Activated CD8-positive, alpha-beta T cell treated with anti-CD3 and anti-CD28 coated beads for 36 hours (primary cell): Measurements from ENCODE around the gene UBAC2. TPM values are rescaled to one million over a fixed set of nuclear protein-coding genes. Genes with fewer than 3 reads are reported as not detected.

Experiments
- ATAC-seq: fragments of 200-7000 bp; cut with Tn5 transposase; one replicate; pipeline ENCODE4 v1.10.0; 2021; ENCODE audit warnings: mild to moderate bottlenecking, moderate library complexity
- CTCF ChIA-PET: fragments of 350-600 bp; sonication (Branson Sonifier 250); formaldehyde crosslinking; loops from one replicate; lab custom pipeline; 2021; ENCODE audit warnings: antibody characterized with exemption; lab: Charles Lee
- POLR2A ChIA-PET: fragments of 350-600 bp; sonication (Branson Sonifier 250); formaldehyde crosslinking; loops from one replicate; lab custom pipeline; 2021; ENCODE audit warnings: antibody characterized with exemption; lab: Charles Lee
- DNase-seq: peaks from one replicate; pipeline ENCODE4 v3.0.0-alpha.2; 2020
- H3K27ac Mint-ChIP-seq: one replicate; pipeline ENCODE4 v1.8.0; 2021; ENCODE audit warnings: mild to moderate bottlenecking, mixed read lengths
- H3K27me3 Mint-ChIP-seq: one replicate; pipeline ENCODE4 v1.8.0; 2021; ENCODE audit warnings: mixed read lengths
- H3K36me3 Mint-ChIP-seq: one replicate; pipeline ENCODE4 v1.8.0; 2021; ENCODE audit warnings: low read depth, mixed read lengths
- H3K4me1 Mint-ChIP-seq: one replicate; pipeline ENCODE4 v1.8.0; 2021; ENCODE audit warnings: low read depth, mixed read lengths
- H3K4me3 Mint-ChIP-seq: one replicate; pipeline ENCODE4 v1.8.0; 2021; ENCODE audit warnings: mild to moderate bottlenecking, moderate library complexity, mixed read lengths
- H3K9me3 Mint-ChIP-seq: one replicate; pipeline ENCODE4 v1.8.0; 2021; ENCODE audit warnings: mixed read lengths
- CTCF ChIP-seq: fragments of 200-600 bp; IDR thresholded peaks from one replicate; pipeline ENCODE4 v1.8.0; 2022; ENCODE audit warnings: antibody characterized with exemption, mild to moderate bottlenecking
- intact Hi-C: fragments of 100-400 bp; cut with micrococcal nuclease; formaldehyde crosslinking; loops from one replicate; pipeline ENCODE4 v1.10.0; 2022
- total RNA-seq, 2 experiments: library from RNA; stranded (reverse); gene quantifications; one replicate each; pipeline ENCODE4 v1.2.3, GENCODE V29; 2021

The UBAC2 gene
- total RNA-seq, 2 experiments from 2014 or later: 63.7 to 68.4 TPM

DNA sequence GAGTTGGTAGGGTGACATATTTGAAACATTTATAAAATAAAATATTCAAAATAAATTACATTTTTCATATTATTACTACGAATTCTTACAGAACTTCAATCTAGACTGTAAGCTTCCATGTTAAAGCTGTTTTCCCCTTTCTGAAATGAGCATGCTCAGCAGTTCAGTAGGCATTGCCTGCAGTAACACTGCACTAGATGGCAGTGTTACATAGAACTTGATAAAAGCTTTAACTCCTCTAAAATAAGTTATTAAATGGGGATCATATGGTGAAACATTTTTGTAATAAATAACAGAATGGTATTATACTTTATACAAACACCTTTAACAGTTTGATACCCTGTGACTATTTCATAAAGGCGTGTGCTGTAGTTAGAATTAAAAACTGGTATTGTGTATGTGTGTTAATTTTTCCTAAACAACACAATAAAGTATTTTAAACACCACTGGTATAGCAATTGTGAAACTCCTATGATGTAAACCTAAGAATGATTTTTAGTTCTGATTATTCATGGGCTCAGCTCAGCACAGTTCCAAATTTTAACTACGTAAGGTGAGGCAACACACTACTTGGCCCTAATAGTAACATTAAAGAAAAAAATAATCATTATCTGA is 69.1 kb downstream of the UBAC2 start:
- Mint-ChIP-seq H3K27ac (peak overlapping the region; percentile 69), H3K27me3 (no peaks in the 10 kb centered on the region), H3K9me3 (peaks cover 6% of the 10 kb centered on the region), H3K4me3 (no peak overlapping the region), H3K36me3 (peaks cover 40% of the 10 kb centered on the region), H3K4me1 (peaks cover 65% of the 10 kb centered on the region)
- CTCF ChIA-PET: interaction anchor here (0.6 to 13.4 kb wide), 61 partner anchors 9 to 231 kb away, joined by 3 to 280 read pairs (median 7); partner anchors contain the start of genes GPR18, GPR183 and UBAC2
- peak; percentile 38 for DNase-seq
- POLR2A ChIA-PET: interaction anchor here (0.6 to 3.0 kb wide), 12 partner anchors 9 to 184 kb away, joined by 3 to 13 read pairs (median 4); no protein-coding TSS in a partner anchor
- peak; percentile 60 for ATAC-seq
- intact Hi-C loops: loop anchor here (1.0 to 5.0 kb wide), 5 partner anchors 27 to 182 kb away; no protein-coding TSS in a partner anchor
- TF ChIP-seq CTCF: peak; percentile 85

GRCh38 chr13:99270518-99270917 is 69.9 kb downstream of the UBAC2 start:
- peak overlapping the region; percentile 69 for H3K27ac Mint-ChIP-seq

GRCh38 chr13:99271249-99271648 is 70.6 kb downstream of the UBAC2 start:
- intact Hi-C loops: loop anchor here (5.0 kb wide), 1 partner anchor 81 kb away; no protein-coding TSS in a partner anchor
- Mint-ChIP-seq H3K36me3 (peaks cover 41% of the 10 kb centered on the region), H3K27me3 (no peaks in the 10 kb centered on the region), H3K4me3 (no peak overlapping the region), H3K9me3 (peaks cover 6% of the 10 kb centered on the region), H3K4me1 (peaks cover 70% of the 10 kb centered on the region), H3K27ac (peak overlapping the region; percentile 56)
- TF ChIP-seq CTCF: no peak
- DNase-seq (no peak), ATAC-seq (no peak)
- POLR2A ChIA-PET: interaction anchor here (0.9 to 3.0 kb wide), 6 partner anchors 11 to 164 kb away, joined by 3 to 13 read pairs (median 4); no protein-coding TSS in a partner anchor
- CTCF ChIA-PET: interaction anchor here (0.7 to 13.4 kb wide), 15 partner anchors 13 to 171 kb away, joined by 3 to 280 read pairs (median 16); partner anchors contain the start of genes GPR183 and UBAC2

More at GRCh38 chr13:99270518-99270917, 69.9 kb downstream of the UBAC2 start:
- H3K36me3 Mint-ChIP-seq: peaks cover 43% of the 10 kb centered on the region
- H3K4me1 Mint-ChIP-seq: peaks cover 67% of the 10 kb centered on the region
- intact Hi-C loops: loop anchor here (1.0 to 5.0 kb wide), 2 partner anchors 26 to 82 kb away; no protein-coding TSS in a partner anchor
- ATAC-seq: no peak
- H3K27me3 Mint-ChIP-seq: no peaks in the 10 kb centered on the region
- H3K9me3 Mint-ChIP-seq: peaks cover 6% of the 10 kb centered on the region
- ChIA-PET CTCF (interaction anchor here (0.7 to 13.4 kb wide), 45 partner anchors 9 to 230 kb away, joined by 3 to 280 read pairs (median 11); partner anchors contain the start of genes GPR18, GPR183 and UBAC2), POLR2A (interaction anchor here (1.0 to 3.0 kb wide), 6 partner anchors 26 to 165 kb away, joined by 3 to 13 read pairs (median 3); no protein-coding TSS in a partner anchor)
- H3K4me3 Mint-ChIP-seq: no peak overlapping the region
- no peak for TF ChIP-seq CTCF
- DNase-seq: no peak

DNA sequence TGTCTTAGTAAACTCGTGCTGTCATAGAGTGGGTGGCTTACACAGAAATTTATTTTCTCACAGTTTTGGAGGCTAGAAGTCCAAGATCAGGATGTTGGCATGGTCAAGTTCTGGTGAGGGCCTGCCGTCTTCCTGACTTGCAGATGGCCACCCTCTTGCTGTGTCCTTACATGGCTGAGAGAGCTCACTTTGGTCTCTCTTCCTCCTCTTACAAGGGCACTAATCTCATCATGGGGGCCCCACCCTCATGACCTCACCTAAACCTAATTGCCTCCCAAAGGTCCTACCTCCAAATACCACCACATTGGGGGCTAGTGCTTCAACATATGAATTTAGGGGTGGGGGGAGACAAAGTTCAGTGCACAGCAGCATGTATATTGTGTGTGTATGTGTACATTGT is 71.8 kb downstream of the UBAC2 start:
- H3K36me3 Mint-ChIP-seq: peaks cover 47% of the 10 kb centered on the region
- H3K27ac Mint-ChIP-seq: peak overlapping the region; percentile 76
- no peaks in the 10 kb centered on the region for H3K27me3 Mint-ChIP-seq
- no peak overlapping the region for H3K4me3 Mint-ChIP-seq
- intact Hi-C loops: loop anchor here (5.0 kb wide), 1 partner anchor 80 kb away; no protein-coding TSS in a partner anchor
- peaks cover 6% of the 10 kb centered on the region for H3K9me3 Mint-ChIP-seq
- ChIA-PET CTCF (interaction anchor here (0.8 to 13.4 kb wide), 8 partner anchors 11 to 163 kb away, joined by 3 to 280 read pairs (median 34); partner anchors contain the start of gene GPR183), POLR2A (interaction anchor here (0.7 to 2.2 kb wide), 5 partner anchors 13 to 164 kb away, joined by 3 to 5 read pairs (median 4); no protein-coding TSS in a partner anchor)
- H3K4me1 Mint-ChIP-seq: peaks cover 79% of the 10 kb centered on the region
- no peak for ATAC-seq
- TF ChIP-seq CTCF: no peak
- no peak for DNase-seq
